ENCODE results near the gene TMEM106B. TPM values are rescaled to one million over a fixed set of nuclear protein-coding genes. Genes with fewer than 3 reads are reported as not detected.

Gene TMEM106B
- total and polyA plus RNA-seq, 2 of the 8 experiments (the other 6 are each of a cell fraction or from before 2014, with no cell fraction given): 16.0 to 29.1 TPM

- no peak overlapping the region for H3K27ac ChIP-seq (ENCODE audit: low read depth, low read length)
- H3K56ac ChIP-seq (replicated peaks; ENCODE audit: insufficient read length, low read depth, low read length): no peak overlapping the region
- H4K91ac ChIP-seq (replicated peaks; ENCODE audit: insufficient read length, low read length): no peak overlapping the region
- no peaks in the 10 kb centered on the region for H3K23me2 ChIP-seq (ENCODE audit: low read depth, low read length)
- no peak overlapping the region for H3K18ac ChIP-seq (ENCODE audit: extremely low read depth, low read length)
- H4K20me1 ChIP-seq (replicated peaks in 1 of 2; ENCODE audit: control insufficient read depth in 1 of 2, insufficient read depth in 2 of 2, low read length in 2 of 2): no peaks in the 10 kb centered on the region
- H2BK5ac ChIP-seq (ENCODE audit: low read depth, low read length): no peak overlapping the region
- no peak overlapping the region for H3K14ac ChIP-seq (ENCODE audit: insufficient read length)
- H3K23ac ChIP-seq (ENCODE audit: insufficient read length): no peak overlapping the region
- H3K27me3 ChIP-seq (replicated peaks in 1 of 4; ENCODE audit: control insufficient read depth in 3 of 4, extremely low read depth in 1 of 4, insufficient read depth in 3 of 4, low read length in 3 of 4): no peaks in the 10 kb centered on the region
- no peaks in the 10 kb centered on the region for H3K4me1 ChIP-seq (replicated peaks in 1 of 4; ENCODE audit: control insufficient read depth in 3 of 4, insufficient read depth in 4 of 4, low read length in 3 of 4)
- H2BK120ac ChIP-seq (replicated peaks; ENCODE audit: low read depth, low read length): no peak overlapping the region
- no peak overlapping the region for H4K5ac ChIP-seq (ENCODE audit: insufficient read length, low read depth, low read length)
- no peak overlapping the region for H2BK12ac ChIP-seq (ENCODE audit: low read depth, low read length)
- H2BK20ac ChIP-seq (ENCODE audit: low read length): no peak overlapping the region
- H3K9me3 ChIP-seq (ENCODE audit: insufficient read depth in 2 of 2, low read depth in 1 of 2, low read length in 1 of 2): no peaks in the 10 kb centered on the region
- no peaks in the 10 kb centered on the region for H3K79me2 ChIP-seq (ENCODE audit: control insufficient read depth in 1 of 2, insufficient read depth in 2 of 2, low read length in 2 of 2)
- no peak overlapping the region for H2AFZ ChIP-seq (ENCODE audit: low read length)
- H2BK15ac ChIP-seq (ENCODE audit: low read length): no peak overlapping the region
- CTCF ChIA-PET (ENCODE audit: partially characterized antibody): no interaction called here
- H3K4me2 ChIP-seq (ENCODE audit: insufficient read depth in 1 of 2, low read depth in 2 of 2, low read length in 2 of 2): no peak overlapping the region
- no peak overlapping the region for H2AK5ac ChIP-seq (ENCODE audit: low read depth, low read length)
- DNase-seq (ENCODE audit: low read depth in 1 of 2, low spot score in 2 of 2): no peak
- H3K9ac ChIP-seq (replicated peaks in 1 of 4; ENCODE audit: extremely low read depth in 1 of 4, low read depth in 3 of 4, low read length in 3 of 4): no peak overlapping the region
- TF ChIP-seq SIX5 (IDR thresholded peaks at IDR 0.05; ENCODE audit: low read depth, low read length): no peak
- no peak for TF ChIP-seq TBP (IDR thresholded peaks at IDR 0.05; ENCODE audit: low read depth, low read length)
- TF ChIP-seq ATF2 (IDR thresholded peaks at IDR 0.05; ENCODE audit: low read length): no peak
- TF ChIP-seq SRF (IDR thresholded peaks at IDR 0.05; ENCODE audit: low read depth, low read length): no peak
- TF ChIP-seq RAD21 (IDR thresholded peaks at IDR 0.05 in 1 of 2, conservative IDR thresholded peaks at IDR 0.05 in 1 of 2; ENCODE audit: low read depth in 2 of 2, low read length in 2 of 2): no peak
- TF ChIP-seq TAF7 (optimal IDR thresholded peaks at IDR 0.05; ENCODE audit: borderline replicate concordance, low read depth, low read length): no peak
- 93% methylated on average over 2 of the region's 2 CpGs; no CpG with 5 or more reads in 1 of the 2 experiments for WGBS, 2 experiments (ENCODE audit: extremely low coverage in 1 of 2, insufficient coverage in 1 of 2, insufficient read length in 1 of 2, insufficient replicate concordance in 2 of 2, low coverage in 1 of 2, low lambda C conversion rate in 2 of 2, missing lambda C conversion rate in 1 of 2)
- no peak overlapping the region for H4K8ac ChIP-seq (ENCODE audit: extremely low read depth, insufficient read depth, low read length)
- no peak overlapping the region for H3K4ac ChIP-seq (replicated peaks; ENCODE audit: insufficient read length, low read depth, low read length)
- peaks cover 0 to 32% (median 4%) of the 10 kb centered on the region in 4 experiments; a peak in 4 of 8 replicates for H3K36me3 ChIP-seq (ENCODE audit: control insufficient read depth in 2 of 4, insufficient read depth in 4 of 4, low read length in 3 of 4)
- H3K79me1 ChIP-seq (ENCODE audit: low read depth, low read length): no peaks in the 10 kb centered on the region
- POLR2A ChIA-PET (ENCODE audit: partially characterized antibody): no interaction called here
- no peak for FAIRE-seq
- no peak overlapping the region for H3K4me3 ChIP-seq (ENCODE audit: extremely low read depth in 1 of 4, insufficient read depth in 2 of 4, low read depth in 3 of 4, low read length in 4 of 4)
Measured at GRCh38 chr7:12234334-12234865, 23.3 kb downstream of the TMEM106B start.

Data from H1 (cell line).